SU-DHL-6 (cell line): ENCODE results near the gene KCNN3.

Experiments
- CTCF ChIP-seq: fragments of 200-600 bp; sonication (generic); IDR thresholded peaks from one replicate; pipeline ENCODE4 v1.5.1; 2017; ENCODE audit warnings: antibody characterized with exemption, mild to moderate bottlenecking, low read length, moderate library complexity; ENCODE audit not compliant: insufficient read depth, poor library complexity, severe bottlenecking
- EZH2phosphoT487 ChIP-seq: fragments of 200-600 bp; sonication (generic), shearing (Covaris generic); conservative IDR thresholded peaks from 2 replicates; pipeline ENCODE4 v1.6.1; 2018; ENCODE audit warnings: mild to moderate bottlenecking, antibody characterized with exemption, low read length, moderate library complexity, mixed read lengths

GRCh38 chr1:154689083-154689482 lies 181.0 kb downstream of the KCNN3 start:
- TF ChIP-seq CTCF (no peak), EZH2phosphoT487 (no peak)
